GM18508 (cell line): ENCODE measurements around the gene PHF12.

Experiments
- ATAC-seq: cut with Tn5 transposase; IDR thresholded peaks from one replicate; pipeline ENCODE4 v1.9.1; 2021; ENCODE audit warnings: moderate number of reproducible peaks; ENCODE audit not compliant: insufficient read depth, unreplicated experiment

The PHF12 gene

GRCh38 chr17:28956861-28957260 is 5.5 kb upstream of the PHF12 start:
- no peak for ATAC-seq

DNA sequence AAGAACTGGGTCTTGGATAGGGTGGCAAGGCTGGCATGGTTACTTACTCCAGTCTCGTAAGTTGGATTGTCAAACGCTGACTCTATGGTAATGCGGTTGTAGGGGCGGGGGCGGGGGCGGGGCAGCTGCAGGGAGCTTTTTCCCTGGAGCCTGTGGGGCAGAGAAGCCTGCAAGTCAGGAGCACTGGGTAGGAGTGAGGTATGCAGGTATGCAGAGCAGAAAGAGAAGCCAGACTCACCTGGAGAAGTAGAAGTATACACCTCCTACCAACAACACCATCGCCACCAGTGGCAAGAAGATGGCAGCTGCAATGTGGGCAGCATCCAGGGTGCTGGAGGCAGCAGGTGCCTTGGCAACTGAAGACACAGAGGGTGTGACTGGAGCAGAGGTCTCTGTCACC is 4.8 kb upstream of the PHF12 start:
- ATAC-seq: no peak

GRCh38 chr17:28955408-28955807 is 4.1 kb upstream of the PHF12 start:
- ATAC-seq: no peak

DNA sequence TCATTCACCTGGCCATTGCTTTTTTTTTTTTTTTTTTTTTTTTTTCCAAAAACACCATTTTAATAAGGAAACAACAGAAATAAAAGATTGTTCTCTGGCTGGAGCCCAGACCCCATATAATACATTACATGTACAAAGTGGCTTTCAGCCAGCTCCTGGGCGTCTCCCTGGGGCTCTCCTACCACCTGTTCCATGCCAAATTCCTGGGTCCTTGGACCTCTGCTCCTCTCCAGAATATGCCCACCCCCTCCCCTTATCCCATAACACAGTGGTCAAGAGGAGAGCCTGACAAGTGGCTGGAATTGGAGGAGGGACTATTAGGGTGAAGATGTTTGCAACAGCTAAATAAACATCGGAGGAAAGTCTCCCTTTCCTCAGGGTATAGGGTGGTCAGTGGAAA is 3.6 kb upstream of the PHF12 start:
- no peak for ATAC-seq

DNA sequence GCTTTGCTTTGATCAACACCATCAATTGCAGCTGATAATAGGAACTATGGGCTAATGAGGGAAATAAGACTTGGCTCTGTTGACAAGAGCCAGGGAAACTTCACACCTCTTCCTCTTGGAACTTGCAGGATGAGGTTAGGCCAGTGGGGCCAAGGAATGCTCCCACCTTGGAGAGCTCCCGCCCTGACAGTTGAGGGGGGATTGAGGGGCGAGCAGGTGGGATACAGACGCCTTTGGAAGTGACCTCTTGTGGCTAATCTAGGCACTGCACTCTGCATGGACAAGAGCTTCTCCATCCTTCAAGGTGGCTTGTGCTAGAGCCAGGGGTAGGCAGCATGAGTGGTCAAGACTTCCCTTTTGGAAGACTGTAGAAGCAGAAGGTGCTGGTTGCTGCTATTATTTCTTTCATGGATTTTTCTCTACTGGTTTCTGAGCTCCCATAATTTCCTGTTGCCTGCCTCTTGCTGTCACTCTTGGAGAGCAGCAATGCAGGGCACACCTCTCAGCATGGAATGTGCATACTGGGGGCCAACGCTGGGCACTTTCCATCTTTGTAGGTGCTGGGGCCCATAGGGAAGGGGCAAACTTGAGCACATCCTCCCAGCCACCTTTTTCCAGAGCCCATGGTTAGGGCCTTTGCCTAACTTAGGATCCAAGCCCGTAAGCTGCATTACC is 2.3 kb upstream of the PHF12 start:
- no peak for ATAC-seq

GRCh38 chr17:28951991-28952975 is 965 bp upstream of the PHF12 start:
- peak; percentile 54 for ATAC-seq

DNA sequence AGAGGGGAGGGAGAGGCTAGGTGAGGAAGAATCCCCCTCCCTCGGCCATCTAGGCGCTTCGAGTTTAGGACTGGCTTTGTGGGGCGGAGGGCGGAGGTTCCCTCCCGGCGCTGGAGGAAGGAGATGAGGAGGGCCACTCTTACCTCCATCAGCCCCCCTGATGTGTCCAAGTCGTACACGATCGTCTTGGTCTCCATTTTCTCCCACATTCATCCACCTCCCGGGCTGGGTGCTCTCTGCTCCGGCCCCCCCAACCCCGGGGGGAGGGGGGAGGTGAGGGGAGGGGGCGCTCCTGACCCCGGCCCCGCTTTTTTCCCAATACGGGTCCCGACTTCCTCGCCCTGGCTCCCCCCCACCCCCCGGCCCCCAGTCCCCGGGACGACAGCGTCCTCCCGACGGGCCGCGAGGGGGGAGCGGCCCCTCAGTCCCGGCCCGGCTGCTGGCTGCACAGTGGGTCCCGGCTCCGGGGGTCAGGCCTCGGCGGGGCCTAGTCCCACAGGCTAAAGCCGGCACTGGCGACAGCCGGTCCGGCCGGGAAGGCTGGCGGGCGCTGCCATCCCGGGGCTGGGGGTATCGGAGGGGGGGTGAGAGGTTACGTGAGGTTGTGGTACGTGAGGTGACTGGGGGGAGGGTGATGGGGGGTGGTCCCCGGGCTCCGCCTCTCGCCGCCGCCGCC is 428 bp downstream of the PHF12 start:
- ATAC-seq: no peak

- ATAC-seq: no peak
These were observed 1.1 kb downstream of the PHF12 start for GRCh38 chr17:28950017-28950751.

DNA sequence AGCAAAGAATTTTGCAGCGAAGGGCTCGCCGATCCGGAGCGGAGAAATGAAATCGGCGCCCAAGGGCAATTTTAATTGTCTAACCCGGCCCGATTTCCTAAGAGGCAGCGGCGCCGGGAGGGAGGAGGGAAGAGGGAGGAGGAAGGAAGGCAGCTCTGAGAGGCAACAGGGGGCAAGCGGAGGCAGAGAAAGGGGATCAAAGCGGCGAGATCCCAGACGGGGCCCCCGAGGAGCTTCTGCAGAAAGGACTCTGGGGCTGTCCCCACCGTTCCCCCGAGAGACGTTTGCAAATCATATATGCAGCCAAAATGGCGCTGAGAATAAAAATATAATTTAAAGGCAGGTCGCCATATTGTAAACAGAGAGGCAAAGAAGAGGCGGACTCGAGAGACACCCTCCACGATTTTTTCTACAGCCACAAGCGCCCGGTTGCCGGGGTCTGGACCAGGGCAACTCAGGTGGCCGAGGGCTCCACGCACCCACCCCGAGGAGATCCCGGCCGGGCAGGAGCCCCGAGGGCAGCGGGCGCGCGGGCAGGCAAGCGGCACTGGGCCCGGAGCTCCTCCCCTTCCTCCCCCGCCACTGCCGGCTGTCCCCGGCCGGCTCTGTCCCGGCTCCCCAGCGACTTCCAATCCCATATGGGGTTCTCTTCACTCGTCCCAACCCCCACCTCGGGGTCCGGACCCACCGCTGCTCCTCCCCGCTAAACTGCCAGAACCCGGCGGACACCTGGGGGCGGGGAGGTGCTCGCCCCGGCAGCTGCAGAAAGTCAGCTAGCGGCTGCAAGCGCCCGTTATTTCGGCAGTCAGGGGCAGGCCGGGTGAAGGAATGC is 1.9 kb downstream of the PHF12 start:
- ATAC-seq: no peak

- ATAC-seq: no peak
These were observed 2.5 kb downstream of the PHF12 start for GRCh38 chr17:28948873-28949184.

- no peak for ATAC-seq
These were observed 3.0 kb downstream of the PHF12 start for GRCh38 chr17:28948342-28948741.

GRCh38 chr17:28947639-28948038 is 3.7 kb downstream of the PHF12 start:
- no peak for ATAC-seq

DNA sequence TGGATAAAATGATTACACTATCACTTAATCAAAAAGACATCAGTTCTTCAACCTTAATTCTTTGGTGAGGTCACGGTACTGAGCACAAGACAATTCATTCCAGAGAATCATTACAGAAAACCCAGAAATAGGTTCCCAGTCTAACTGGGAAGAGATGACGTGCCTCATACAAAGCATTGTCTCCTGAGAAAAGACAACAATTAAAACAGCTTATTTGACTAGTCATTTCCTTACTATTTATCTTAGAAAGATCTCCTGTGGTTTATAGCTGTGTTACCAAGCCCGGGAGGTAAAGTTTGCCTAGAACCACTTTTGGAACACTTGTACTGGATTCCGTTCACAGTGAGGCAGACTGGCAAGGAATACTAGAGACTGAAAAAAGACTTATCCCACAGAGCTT is 5.1 kb downstream of the PHF12 start:
- ATAC-seq: no peak

DNA sequence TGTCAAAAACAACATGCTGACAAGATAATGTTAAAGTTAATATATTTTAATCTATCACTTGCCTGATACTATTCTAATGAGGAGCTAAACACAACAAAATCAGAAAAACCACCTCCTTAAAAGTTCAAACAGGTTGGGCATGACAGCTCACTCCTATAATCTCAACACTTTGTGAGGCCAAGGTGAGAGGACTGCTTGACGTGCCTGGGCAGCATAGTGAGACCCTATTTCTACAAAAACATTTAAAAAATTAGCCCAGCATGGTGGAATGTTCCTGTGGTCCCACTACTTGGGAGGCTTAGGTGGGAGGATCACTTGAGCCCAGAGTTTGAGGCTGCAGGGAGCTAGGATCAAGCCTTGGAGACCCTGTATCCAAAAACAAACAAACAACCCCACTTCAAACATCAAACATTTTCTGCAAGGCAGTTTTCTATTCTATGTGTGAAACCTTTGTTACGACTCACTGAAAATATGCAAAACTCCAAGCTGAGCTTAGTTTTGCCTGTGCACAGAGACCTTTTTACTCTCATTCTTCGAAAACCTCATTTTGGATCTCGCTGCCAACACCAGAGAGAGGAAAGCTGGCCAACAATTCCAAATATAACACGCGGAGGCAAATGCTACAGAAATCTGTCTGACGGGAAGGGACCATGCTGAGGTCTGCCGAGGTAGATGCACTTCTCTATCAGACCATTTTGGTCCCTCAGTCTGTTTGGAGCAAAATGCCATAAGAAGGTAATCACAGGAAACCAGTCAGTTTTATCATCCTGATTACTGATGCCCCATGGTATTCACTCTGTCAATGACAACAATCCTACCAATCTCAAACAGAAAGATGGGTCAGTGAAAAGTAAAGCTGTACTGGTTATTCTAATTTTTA is 6.2 kb downstream of the PHF12 start:
- no peak for ATAC-seq

GRCh38 chr17:28944343-28944742 is 7.0 kb downstream of the PHF12 start:
- ATAC-seq: no peak

DNA sequence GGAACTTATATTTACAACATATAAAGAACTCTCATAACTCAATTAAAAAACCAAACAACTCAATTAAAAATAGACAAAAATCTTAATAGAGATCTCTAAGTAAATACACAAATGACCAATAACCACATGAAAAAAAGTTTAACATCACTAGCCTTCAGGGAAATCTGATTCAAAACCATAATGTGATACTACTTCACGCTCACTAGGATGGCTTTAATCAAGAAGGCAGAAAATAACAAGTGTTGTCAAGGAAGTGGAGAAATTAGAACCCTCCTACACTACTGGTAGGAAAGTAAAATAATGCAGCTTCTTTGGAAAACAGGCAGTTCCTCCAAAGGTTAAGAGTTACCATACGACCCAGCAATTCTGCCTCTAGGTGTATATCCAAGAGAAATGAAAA is 8.4 kb downstream of the PHF12 start:
- no peak for ATAC-seq

DNA sequence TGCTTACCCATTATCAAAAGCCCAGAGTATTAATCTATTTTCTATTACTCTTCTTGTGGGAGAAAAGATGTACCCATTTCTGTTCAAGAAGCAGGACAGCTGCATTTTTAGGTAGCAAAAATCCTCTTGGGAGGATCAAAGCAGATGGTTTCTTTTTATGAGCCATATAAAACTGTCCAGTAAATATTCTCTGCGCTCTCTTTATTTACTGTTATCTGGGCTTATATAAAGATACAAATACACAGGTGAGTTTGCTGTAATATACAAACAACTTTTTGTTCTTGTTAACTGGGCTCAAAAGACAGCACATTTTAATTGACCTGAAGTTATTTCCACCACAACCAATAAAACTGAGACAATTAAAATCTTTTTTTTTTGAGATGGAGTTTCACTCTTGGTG is 10.1 kb downstream of the PHF12 start:
- no peak for ATAC-seq

DNA sequence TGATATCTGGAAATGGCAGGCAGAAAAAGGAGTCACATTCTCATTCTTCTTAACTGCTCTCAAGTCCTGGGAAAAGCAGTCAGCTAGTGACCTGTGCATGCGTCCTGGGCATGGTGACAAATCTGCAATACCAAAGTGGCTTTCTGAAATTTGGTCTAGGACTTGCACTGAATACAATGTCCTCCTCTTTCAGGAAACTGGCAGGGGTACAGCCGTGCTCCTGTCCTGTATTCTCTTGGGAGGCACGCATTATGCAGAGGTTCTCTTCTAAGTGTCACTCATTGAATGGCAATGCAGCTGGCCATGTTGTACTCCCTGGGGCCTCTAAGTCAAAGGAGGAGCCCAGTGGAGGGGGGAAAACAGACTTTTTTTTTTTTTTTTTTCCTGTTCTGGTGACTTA is 10.6 kb downstream of the PHF12 start:
- ATAC-seq: no peak

DNA sequence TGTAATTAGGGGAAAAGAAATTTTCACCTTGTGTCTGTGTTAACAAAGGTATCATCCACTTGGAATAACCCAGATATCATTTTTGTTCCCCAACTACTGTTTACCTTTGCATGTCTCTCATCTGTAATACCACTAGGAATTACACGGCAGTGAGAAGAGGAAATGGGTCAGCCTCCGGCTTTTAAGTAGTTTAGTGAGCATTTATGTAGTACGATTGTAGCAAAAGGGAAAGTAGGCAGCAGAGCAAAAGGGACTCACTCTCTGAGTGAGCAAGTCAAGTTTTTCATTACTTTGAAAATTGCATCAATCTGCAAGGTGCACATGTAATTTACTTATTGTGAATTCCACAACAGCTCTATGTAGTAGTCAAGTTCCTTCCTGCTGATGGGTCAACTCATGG is 11.2 kb downstream of the PHF12 start:
- no peak for ATAC-seq
